ENCODE measurements around the gene ABCG8. TPM values are rescaled to one million over a fixed set of nuclear protein-coding genes. Genes with fewer than 3 reads are reported as not detected.

Gene ABCG8
- polyA plus RNA-seq, 1 donor (not counting 4 experiments of a cell fraction or from before 2014, with no cell fraction given): not detected

DNA sequence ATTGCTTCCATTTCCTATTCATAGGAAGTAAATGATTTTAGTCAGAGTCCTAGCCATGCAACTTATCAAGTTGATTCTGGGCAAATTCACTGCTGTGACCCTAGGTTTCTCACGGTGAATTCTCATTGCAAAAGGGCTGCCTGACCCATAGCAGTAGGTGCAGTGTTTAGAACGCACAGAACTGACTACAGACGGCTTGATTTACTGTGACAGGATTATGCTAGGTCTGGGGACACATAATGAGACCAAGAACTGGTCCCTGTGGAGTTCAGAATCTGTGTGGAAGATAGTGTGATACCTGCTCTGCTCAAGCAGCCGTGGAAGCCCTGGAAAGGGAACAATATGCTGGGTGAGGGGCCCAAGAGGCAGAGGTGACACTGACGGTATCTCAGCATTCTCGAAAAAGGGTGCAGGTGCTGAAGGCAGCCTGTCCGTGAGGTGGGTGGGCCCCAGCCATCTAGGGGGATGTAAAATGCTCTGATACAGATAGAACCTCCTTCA is 46.4 kb downstream of the ABCG8 start:
- Histone ChIP-seq H3K79me2 (ENCODE audit: control insufficient read depth, insufficient read depth, low read length) (no peaks in the 10 kb centered on the region), H3K4me2 (ENCODE audit: control insufficient read depth, extremely low read depth, insufficient read depth, low read depth, low read length) (no peak overlapping the region), H3K27me3 (ENCODE audit: control insufficient read depth, extremely low read depth, insufficient read depth, low read length) (no peaks in the 10 kb centered on the region), H4K20me1 (ENCODE audit: control insufficient read depth, extremely low read depth, insufficient read depth, low read length) (no peaks in the 10 kb centered on the region), H2AFZ (ENCODE audit: control insufficient read depth, low read length) (no peak overlapping the region), H3K4me1 (ENCODE audit: control insufficient read depth, extremely low read depth, insufficient read depth, low read length) (no peaks in the 10 kb centered on the region), H3K9ac (ENCODE audit: control insufficient read depth, extremely low read depth, insufficient read depth, low read length) (no peak overlapping the region), H3K27ac (ENCODE audit: control insufficient read depth, insufficient read depth, low read length) (no peak overlapping the region), H3K4me3 (ENCODE audit: control insufficient read depth in 2 of 3, extremely low read depth in 1 of 3, insufficient read depth in 2 of 3, low read depth in 1 of 3, low read length in 3 of 3) (no peak overlapping the region), H3K36me3 (ENCODE audit: control insufficient read depth in 2 of 2, extremely low read depth in 1 of 2, insufficient read depth in 2 of 2, low read length in 2 of 2) (peaks cover 11 to 14% of the 10 kb centered on the region in 2 experiments), H3K9me3 (ENCODE audit: control insufficient read depth, low read depth, low read length) (no peaks in the 10 kb centered on the region), H3K9me1 (ENCODE audit: control insufficient read depth, extremely low read depth, insufficient read depth, low read length) (peaks cover 3% of the 10 kb centered on the region)
- FAIRE-seq (no peak), DNase-seq (ENCODE audit: low read depth, low spot score) (no peak)
- dilution Hi-C loops (cut with MboI; ENCODE audit: extremely low pct_ligation_motif_present, low sequenced_read_pairs): no loop called here
- TF ChIP-seq, protein P1, sequence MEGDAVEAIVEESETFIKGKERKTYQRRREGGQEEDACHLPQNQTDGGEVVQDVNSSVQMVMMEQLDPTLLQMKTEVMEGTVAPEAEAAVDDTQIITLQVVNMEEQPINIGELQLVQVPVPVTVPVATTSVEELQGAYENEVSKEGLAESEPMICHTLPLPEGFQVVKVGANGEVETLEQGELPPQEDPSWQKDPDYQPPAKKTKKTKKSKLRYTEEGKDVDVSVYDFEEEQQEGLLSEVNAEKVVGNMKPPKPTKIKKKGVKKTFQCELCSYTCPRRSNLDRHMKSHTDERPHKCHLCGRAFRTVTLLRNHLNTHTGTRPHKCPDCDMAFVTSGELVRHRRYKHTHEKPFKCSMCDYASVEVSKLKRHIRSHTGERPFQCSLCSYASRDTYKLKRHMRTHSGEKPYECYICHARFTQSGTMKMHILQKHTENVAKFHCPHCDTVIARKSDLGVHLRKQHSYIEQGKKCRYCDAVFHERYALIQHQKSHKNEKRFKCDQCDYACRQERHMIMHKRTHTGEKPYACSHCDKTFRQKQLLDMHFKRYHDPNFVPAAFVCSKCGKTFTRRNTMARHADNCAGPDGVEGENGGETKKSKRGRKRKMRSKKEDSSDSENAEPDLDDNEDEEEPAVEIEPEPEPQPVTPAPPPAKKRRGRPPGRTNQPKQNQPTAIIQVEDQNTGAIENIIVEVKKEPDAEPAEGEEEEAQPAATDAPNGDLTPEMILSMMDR (optimal IDR thresholded peaks at IDR 0.05 in 1 of 3, IDR thresholded peaks at IDR 0.05 in 1 of 3, conservative IDR thresholded peaks at IDR 0.05 in 1 of 3; ENCODE audit: extremely low read depth in 1 of 3, insufficient read depth in 2 of 3, low read length in 3 of 3): no peak
- no peak for TF ChIP-seq EZH2 (IDR thresholded peaks at IDR 0.05; ENCODE audit: low read length)

DNA sequence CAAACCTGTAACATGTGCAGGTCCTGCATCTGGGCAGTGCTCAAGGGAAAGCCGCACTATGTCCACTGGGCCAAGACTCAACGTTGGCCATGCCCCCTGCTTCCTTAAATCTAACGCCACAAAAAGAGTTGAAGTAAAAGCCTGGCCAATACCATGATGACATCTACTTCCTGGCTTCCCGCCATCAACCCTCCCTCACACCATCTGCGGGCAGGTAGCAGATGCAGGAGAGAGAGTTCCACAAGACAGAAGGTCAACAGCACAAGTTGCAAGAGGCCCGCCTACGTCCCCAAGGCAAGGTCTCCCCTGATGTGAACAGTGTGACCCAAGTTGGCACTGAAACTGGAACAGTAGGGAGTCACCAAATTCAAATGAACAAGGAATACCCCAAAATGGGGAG is 48.4 kb downstream of the ABCG8 start:
- no peak overlapping the region for H3K4me3 ChIP-seq (ENCODE audit: control insufficient read depth in 2 of 3, extremely low read depth in 1 of 3, insufficient read depth in 2 of 3, low read depth in 1 of 3, low read length in 3 of 3)
- H2AFZ ChIP-seq (ENCODE audit: control insufficient read depth, low read length): no peak overlapping the region
- FAIRE-seq (no peak), DNase-seq (ENCODE audit: low read depth, low spot score) (no peak)
- no peak overlapping the region for H3K4me2 ChIP-seq (ENCODE audit: control insufficient read depth, extremely low read depth, insufficient read depth, low read depth, low read length)
- H3K9me1 ChIP-seq (ENCODE audit: control insufficient read depth, extremely low read depth, insufficient read depth, low read length): peaks cover 3% of the 10 kb centered on the region
- H3K9me3 ChIP-seq (ENCODE audit: control insufficient read depth, low read depth, low read length): no peaks in the 10 kb centered on the region
- H3K79me2 ChIP-seq (ENCODE audit: control insufficient read depth, insufficient read depth, low read length): no peaks in the 10 kb centered on the region
- dilution Hi-C loops (cut with MboI; ENCODE audit: extremely low pct_ligation_motif_present, low sequenced_read_pairs): no loop called here
- no peak overlapping the region for H3K27ac ChIP-seq (ENCODE audit: control insufficient read depth, insufficient read depth, low read length)
- H3K9ac ChIP-seq (ENCODE audit: control insufficient read depth, extremely low read depth, insufficient read depth, low read length): no peak overlapping the region
- no peaks in the 10 kb centered on the region for H3K4me1 ChIP-seq (ENCODE audit: control insufficient read depth, extremely low read depth, insufficient read depth, low read length)
- no peaks in the 10 kb centered on the region for H4K20me1 ChIP-seq (ENCODE audit: control insufficient read depth, extremely low read depth, insufficient read depth, low read length)
- H3K36me3 ChIP-seq (ENCODE audit: control insufficient read depth in 2 of 2, extremely low read depth in 1 of 2, insufficient read depth in 2 of 2, low read length in 2 of 2): peaks cover 14 to 17% of the 10 kb centered on the region in 2 experiments
- no peaks in the 10 kb centered on the region for H3K27me3 ChIP-seq (ENCODE audit: control insufficient read depth, extremely low read depth, insufficient read depth, low read length)
- TF ChIP-seq EZH2 (IDR thresholded peaks at IDR 0.05; ENCODE audit: low read length): no peak
- TF ChIP-seq, protein P1 (optimal IDR thresholded peaks at IDR 0.05 in 1 of 3, IDR thresholded peaks at IDR 0.05 in 1 of 3, conservative IDR thresholded peaks at IDR 0.05 in 1 of 3; ENCODE audit: extremely low read depth in 1 of 3, insufficient read depth in 2 of 3, low read length in 3 of 3): no peak
